Measurements from ENCODE around the gene ZNF44. TPM values are rescaled to one million over a fixed set of nuclear protein-coding genes. Genes with fewer than 3 reads are reported as not detected.

The ZNF44 gene
- total RNA-seq, 1 experiment from 2014 or later: 7.7 TPM

GRCh38 chr19:12272980-12273901, 21.4 kb downstream of the ZNF44 start:
- Histone ChIP-seq H3K36me3 (peaks cover 77% of the 10 kb centered on the region), H3K27me3 (no peaks in the 10 kb centered on the region), H3K4me3 (no peak overlapping the region), H3K9me3 (peaks cover 93% of the 10 kb centered on the region)
- DNase-seq: no peak

DNA sequence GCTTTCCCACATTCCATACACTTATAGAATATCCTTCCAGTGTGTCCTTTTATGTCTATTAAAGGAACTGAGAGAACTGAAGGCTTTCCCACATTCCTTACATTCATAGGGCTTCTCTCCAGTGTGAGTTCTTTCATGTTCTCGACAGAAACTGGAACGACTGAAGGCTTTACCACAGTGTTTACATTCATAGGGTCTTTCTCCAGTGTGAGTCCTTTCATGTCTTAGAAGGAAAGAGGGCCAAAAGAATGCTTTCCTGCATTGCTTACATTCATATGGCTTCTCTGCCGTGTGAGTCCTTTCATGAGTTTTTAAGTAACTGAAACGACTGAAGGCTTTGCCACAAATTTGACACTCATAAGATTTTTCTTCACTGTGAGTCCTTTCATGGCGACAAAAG, 22.3 kb downstream of the ZNF44 start:
- H3K4me3 ChIP-seq: no peak overlapping the region
- no peak for DNase-seq
- peaks cover 88% of the 10 kb centered on the region for H3K9me3 ChIP-seq
- no peaks in the 10 kb centered on the region for H3K27me3 ChIP-seq
- H3K36me3 ChIP-seq: peaks cover 71% of the 10 kb centered on the region

GRCh38 chr19:12270854-12271253, 23.8 kb downstream of the ZNF44 start:
- Histone ChIP-seq H3K27me3 (no peaks in the 10 kb centered on the region), H3K4me3 (no peak overlapping the region), H3K36me3 (peaks cover 57% of the 10 kb centered on the region), H3K9me3 (peaks cover 75% of the 10 kb centered on the region)
- DNase-seq: no peak

- H3K27me3 ChIP-seq: no peaks in the 10 kb centered on the region
- H3K4me3 ChIP-seq: no peak overlapping the region
- peaks cover 12% of the 10 kb centered on the region for H3K36me3 ChIP-seq
- peaks cover 43% of the 10 kb centered on the region for H3K9me3 ChIP-seq
- no peak for DNase-seq
Measured at GRCh38 chr19:12265921-12266704, 28.6 kb downstream of the ZNF44 start.

- H3K4me3 ChIP-seq: no peak overlapping the region
- H3K27me3 ChIP-seq: no peaks in the 10 kb centered on the region
- no peaks in the 10 kb centered on the region for H3K36me3 ChIP-seq
- DNase-seq: no peak
- H3K9me3 ChIP-seq: peaks cover 21% of the 10 kb centered on the region
Measured at GRCh38 chr19:12261554-12261953, 33.1 kb downstream of the ZNF44 start.

- H3K27me3 ChIP-seq: no peaks in the 10 kb centered on the region
- no peak overlapping the region for H3K4me3 ChIP-seq
- peaks cover 18% of the 10 kb centered on the region for H3K9me3 ChIP-seq
- DNase-seq: no peak
- no peaks in the 10 kb centered on the region for H3K36me3 ChIP-seq
Measured at GRCh38 chr19:12260861-12261260, 33.8 kb downstream of the ZNF44 start.

- no peak for DNase-seq
- Histone ChIP-seq H3K9me3 (peaks cover 18% of the 10 kb centered on the region), H3K27me3 (no peaks in the 10 kb centered on the region), H3K36me3 (no peaks in the 10 kb centered on the region), H3K4me3 (no peak overlapping the region)
Measured at GRCh38 chr19:12260236-12260635, 34.4 kb downstream of the ZNF44 start.

GRCh38 chr19:12255372-12255771, 39.3 kb downstream of the ZNF44 start:
- no peak for DNase-seq
- Histone ChIP-seq H3K27me3 (no peaks in the 10 kb centered on the region), H3K9me3 (peaks cover 14% of the 10 kb centered on the region), H3K36me3 (no peaks in the 10 kb centered on the region), H3K4me3 (no peak overlapping the region)

- Histone ChIP-seq H3K4me3 (no peak overlapping the region), H3K36me3 (no peaks in the 10 kb centered on the region), H3K27me3 (no peaks in the 10 kb centered on the region), H3K9me3 (peaks cover 68% of the 10 kb centered on the region)
- no peak for DNase-seq
Measured at GRCh38 chr19:12247644-12248222, 47.0 kb downstream of the ZNF44 start.

DNA sequence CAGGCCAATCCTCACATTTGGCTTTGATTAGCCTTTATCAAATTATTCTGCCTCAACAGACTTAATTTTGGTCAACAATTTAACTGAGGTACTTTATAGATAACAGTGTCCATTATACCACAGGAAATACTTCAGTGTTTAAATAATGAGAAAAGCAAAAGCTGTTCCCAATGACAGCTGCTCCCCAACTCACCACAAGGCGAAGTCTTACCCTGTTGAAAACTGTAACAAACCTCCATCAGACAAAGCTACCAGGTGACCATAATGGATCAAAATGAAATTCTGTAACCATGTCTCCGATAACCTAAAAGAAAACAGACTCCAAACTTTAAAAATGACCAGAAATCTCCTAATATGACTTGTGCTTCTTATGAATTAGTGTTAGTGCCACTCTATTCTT, 50.3 kb downstream of the ZNF44 start:
- DNase-seq: no peak
- H3K36me3 ChIP-seq: no peaks in the 10 kb centered on the region
- no peaks in the 10 kb centered on the region for H3K27me3 ChIP-seq
- no peak overlapping the region for H3K4me3 ChIP-seq
- H3K9me3 ChIP-seq: peaks cover 63% of the 10 kb centered on the region

GRCh38 chr19:12237143-12237839, 57.4 kb downstream of the ZNF44 start:
- H3K27me3 ChIP-seq: no peaks in the 10 kb centered on the region
- no peak for DNase-seq
- H3K36me3 ChIP-seq: no peaks in the 10 kb centered on the region
- H3K9me3 ChIP-seq: peaks cover 31% of the 10 kb centered on the region
- H3K4me3 ChIP-seq: no peak overlapping the region

- peaks cover 38% of the 10 kb centered on the region for H3K9me3 ChIP-seq
- no peak overlapping the region for H3K4me3 ChIP-seq
- H3K36me3 ChIP-seq: no peaks in the 10 kb centered on the region
- H3K27me3 ChIP-seq: no peaks in the 10 kb centered on the region
- DNase-seq: no peak
Measured at GRCh38 chr19:12232961-12233360, 61.7 kb downstream of the ZNF44 start.

GRCh38 chr19:12230751-12231733, 63.6 kb downstream of the ZNF44 start:
- H3K4me3 ChIP-seq: no peak overlapping the region

DNA sequence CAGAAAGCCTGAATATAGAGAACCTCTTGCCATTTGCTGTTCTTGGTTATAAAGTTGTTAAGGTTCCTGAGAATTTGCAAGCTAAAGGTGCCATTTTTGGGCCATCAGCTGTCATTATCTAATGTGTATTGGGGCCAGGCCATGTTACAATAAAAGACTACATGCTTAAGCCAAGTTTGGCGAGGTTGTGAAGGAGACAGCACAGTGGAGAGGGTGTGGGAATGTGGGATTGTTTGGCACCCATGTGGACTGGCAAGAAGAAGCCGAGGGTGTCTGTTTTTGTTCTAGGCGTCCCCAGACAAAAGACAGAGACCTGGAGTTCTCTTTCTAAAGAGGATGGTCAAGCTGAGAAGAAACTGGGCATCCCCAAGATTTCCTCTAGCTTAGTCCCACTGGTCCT, 64.7 kb downstream of the ZNF44 start:
- DNase-seq: no peak
- Histone ChIP-seq H3K27me3 (no peaks in the 10 kb centered on the region), H3K4me3 (no peak overlapping the region), H3K36me3 (no peaks in the 10 kb centered on the region), H3K9me3 (peaks cover 38% of the 10 kb centered on the region)

More at GRCh38 chr19:12230751-12231733, 63.6 kb downstream of the ZNF44 start:
- Histone ChIP-seq H3K27me3 (no peaks in the 10 kb centered on the region), H3K36me3 (no peaks in the 10 kb centered on the region), H3K9me3 (peaks cover 35% of the 10 kb centered on the region)
- no peak for DNase-seq

DNA sequence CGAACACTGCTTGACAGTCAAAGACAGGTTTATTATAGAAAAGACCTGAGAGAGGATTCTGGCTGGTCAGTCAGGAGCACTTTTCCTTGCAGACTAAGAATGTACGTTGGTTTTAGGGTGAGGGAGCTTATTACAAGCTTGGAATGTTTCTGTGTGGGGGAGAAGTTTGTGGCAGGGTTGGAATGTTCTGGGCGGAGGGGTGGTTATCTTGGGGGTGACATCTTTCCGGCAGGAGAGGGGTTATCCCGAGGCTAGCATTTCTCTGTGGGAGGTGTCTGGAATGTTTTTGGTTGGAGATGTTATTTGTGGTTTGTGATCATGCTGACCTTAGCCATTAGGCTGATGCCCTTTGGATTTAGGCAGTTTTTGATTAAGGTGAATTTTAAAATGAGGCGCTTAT, 70.0 kb downstream of the ZNF44 start:
- no peak for DNase-seq
- Histone ChIP-seq H3K27me3 (no peaks in the 10 kb centered on the region), H3K36me3 (no peaks in the 10 kb centered on the region), H3K4me3 (no peak overlapping the region), H3K9me3 (peaks cover 42% of the 10 kb centered on the region)
